Retinal pigment epithelial cell (primary cell): Measurements from ENCODE around the gene PROSER2.

ENCODE experiments used
- DNase-seq: peaks from one replicate; pipeline ENCODE4 v3.0.0-alpha.2; 2010; ENCODE audit warnings: low read depth
- H3K4me3 ChIP-seq: 2 replicates; pipeline ENCODE4 v1.5.1; 2011; ENCODE audit warnings: mild to moderate bottlenecking, low read length, control low read depth, moderate library complexity
- TF ChIP-seq, protein P1 (sequence below): conservative IDR thresholded peaks from 2 replicates; pipeline ENCODE4 v1.5.1; 2011; ENCODE audit warnings: low read depth, low read length, control low read depth, inconsistent platforms

PROSER2 gene, protein sequence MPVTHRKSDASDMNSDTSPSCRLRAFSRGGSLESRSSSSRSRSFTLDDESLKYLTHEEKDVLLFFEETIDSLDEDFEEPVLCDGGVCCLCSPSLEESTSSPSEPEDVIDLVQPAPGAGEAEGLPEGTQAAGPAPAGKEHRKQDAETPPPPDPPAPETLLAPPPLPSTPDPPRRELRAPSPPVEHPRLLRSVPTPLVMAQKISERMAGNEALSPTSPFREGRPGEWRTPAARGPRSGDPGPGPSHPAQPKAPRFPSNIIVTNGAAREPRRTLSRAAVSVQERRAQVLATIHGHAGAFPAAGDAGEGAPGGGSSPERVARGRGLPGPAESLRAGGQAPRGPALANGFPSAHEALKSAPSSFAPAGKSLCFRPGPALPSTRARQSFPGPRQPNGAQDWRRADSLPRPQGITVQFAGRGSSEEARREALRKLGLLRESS

DNA sequence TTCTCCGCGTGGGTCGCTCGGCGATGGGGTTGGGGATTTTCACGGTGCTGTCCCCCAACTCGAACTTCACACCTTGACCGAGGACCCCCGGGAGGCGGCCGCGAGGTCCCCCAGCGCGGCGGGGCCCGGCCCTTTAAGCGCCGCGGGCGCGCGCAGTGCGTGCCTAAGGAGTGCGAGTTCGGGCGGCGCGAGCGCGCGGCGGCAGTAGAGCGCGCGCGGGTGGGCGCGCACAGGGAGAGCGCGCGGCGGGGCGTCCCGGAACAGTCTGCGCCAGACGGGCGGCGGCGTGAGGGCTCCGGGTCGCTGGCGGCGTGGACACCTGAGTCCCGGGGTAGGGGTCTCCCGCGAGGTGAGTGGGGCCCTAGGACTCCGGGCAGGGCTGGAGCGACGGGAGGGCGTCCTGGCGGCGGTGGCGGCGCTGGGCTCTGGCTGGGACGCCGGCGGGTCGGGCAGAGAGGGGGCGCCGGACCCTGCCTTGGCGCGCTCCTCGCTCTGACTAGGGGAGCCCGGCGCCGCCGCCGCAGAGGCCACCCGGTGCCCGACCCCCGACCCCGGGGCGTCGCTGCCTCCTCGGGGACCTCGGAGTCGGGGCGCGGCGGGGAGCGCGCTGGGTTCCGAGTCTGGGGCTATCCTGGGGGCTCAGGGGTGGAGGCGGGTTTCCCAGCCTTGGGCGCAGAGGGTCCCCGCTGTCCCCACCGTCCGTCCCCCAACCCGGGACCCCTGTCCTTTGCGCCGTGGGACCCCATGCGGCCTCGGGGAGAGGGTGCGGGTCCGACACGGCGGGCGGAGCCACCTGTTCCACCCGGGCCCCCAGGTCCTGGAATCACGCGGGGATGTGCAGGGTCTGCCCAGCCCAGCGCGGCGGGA lies at the start of gene PROSER2:
Gene PROSER2 (plus strand): TSS at position 235 of the 867 bp plus-strand sequence. CDS start 28,722 bp downstream, outside the sequence.
- TF ChIP-seq, protein P1, sequence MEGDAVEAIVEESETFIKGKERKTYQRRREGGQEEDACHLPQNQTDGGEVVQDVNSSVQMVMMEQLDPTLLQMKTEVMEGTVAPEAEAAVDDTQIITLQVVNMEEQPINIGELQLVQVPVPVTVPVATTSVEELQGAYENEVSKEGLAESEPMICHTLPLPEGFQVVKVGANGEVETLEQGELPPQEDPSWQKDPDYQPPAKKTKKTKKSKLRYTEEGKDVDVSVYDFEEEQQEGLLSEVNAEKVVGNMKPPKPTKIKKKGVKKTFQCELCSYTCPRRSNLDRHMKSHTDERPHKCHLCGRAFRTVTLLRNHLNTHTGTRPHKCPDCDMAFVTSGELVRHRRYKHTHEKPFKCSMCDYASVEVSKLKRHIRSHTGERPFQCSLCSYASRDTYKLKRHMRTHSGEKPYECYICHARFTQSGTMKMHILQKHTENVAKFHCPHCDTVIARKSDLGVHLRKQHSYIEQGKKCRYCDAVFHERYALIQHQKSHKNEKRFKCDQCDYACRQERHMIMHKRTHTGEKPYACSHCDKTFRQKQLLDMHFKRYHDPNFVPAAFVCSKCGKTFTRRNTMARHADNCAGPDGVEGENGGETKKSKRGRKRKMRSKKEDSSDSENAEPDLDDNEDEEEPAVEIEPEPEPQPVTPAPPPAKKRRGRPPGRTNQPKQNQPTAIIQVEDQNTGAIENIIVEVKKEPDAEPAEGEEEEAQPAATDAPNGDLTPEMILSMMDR, result no peak
- H3K4me3 ChIP-seq, result peak within 1 kb of the TSS; percentile 68
- DNase-seq, result no peak

GRCh38 chr10:11773761-11774441 lies 49.3 kb upstream of the PROSER2 start:
- TF ChIP-seq, protein P1, result no peak
- H3K4me3 ChIP-seq, result no peak overlapping the region
- DNase-seq, result no peak

DNA sequence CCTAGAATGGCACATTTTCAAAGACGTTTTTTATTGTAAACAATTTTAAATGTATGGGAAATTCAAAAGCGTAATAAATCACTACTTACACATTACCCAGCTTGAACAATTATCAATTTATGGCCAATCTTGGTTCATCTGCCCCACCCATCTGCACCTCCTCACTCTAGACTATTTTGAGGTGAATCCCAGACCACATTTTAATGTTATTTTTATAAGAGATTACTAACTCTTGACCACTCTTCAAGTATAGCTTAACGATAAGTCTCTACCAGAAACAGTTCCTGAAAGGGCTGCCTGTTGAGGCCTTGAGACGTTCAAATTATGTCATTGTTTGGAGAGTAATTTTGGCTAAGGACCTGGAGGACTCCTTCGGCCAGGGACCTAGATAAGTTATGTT lies 47.7 kb upstream of the PROSER2 start:
- TF ChIP-seq, protein P1, result no peak

GRCh38 chr10:11776080-11776479 lies 47.1 kb upstream of the PROSER2 start:
- no peak overlapping the region for H3K4me3 ChIP-seq
- TF ChIP-seq, protein P1, result no peak
- DNase-seq, result no peak

More for the DNA sequence above, 47.7 kb upstream of the PROSER2 start:
- no peak overlapping the region for H3K4me3 ChIP-seq
- no peak for DNase-seq

DNA sequence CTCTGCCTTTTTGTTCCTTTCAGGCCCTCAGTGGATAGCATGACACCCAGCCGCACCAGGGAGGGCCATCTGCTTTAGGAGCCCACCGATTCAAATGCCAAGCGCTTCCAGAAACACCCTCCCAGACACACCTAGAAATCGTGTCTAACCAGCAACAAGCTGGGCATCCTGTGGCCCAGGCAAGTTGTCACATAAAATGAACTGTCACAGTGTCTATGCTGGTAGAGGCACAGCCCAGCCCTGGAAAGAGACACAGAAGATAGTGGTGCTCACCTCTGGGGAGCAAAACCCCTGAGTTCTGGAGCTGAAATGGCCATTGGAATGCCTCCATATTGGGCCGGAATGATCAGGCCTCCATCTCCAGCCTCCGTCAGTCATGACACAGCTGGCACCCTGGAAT lies 42.0 kb upstream of the PROSER2 start:
- TF ChIP-seq, protein P1, result no peak
- DNase-seq, result no peak
- H3K4me3 ChIP-seq, result no peak overlapping the region

GRCh38 chr10:11782793-11783557 lies 40.2 kb upstream of the PROSER2 start:
- DNase-seq, result no peak
- TF ChIP-seq, protein P1, result peak; percentile 67
- no peak overlapping the region for H3K4me3 ChIP-seq
